HG03457 (cell line): Measurements from ENCODE around the gene BARX2.

Source experiments
- ATAC-seq: cut with Tn5 transposase; IDR thresholded peaks from one replicate; pipeline ENCODE4 v1.9.1; 2021; ENCODE audit warnings: moderate number of reproducible peaks; ENCODE audit not compliant: unreplicated experiment

Gene BARX2

GRCh38 chr11:129396454-129396853, 20.8 kb downstream of the BARX2 start:
- no peak for ATAC-seq

- no peak for ATAC-seq
Measured at GRCh38 chr11:129402206-129403171, 26.8 kb downstream of the BARX2 start.

- no peak for ATAC-seq
Measured at GRCh38 chr11:129404731-129405130, 29.1 kb downstream of the BARX2 start.

GRCh38 chr11:129408865-129409444, 33.3 kb downstream of the BARX2 start:
- no peak for ATAC-seq

- no peak for ATAC-seq
Measured at GRCh38 chr11:129410395-129410960, 34.8 kb downstream of the BARX2 start.

- no peak for ATAC-seq
Measured at GRCh38 chr11:129412494-129412893, 36.8 kb downstream of the BARX2 start.

- no peak for ATAC-seq
Measured at GRCh38 chr11:129414144-129414872, 38.7 kb downstream of the BARX2 start.

GRCh38 chr11:129416080-129416820, 40.6 kb downstream of the BARX2 start:
- ATAC-seq: no peak

- no peak for ATAC-seq
Measured at GRCh38 chr11:129417458-129417857, 41.8 kb downstream of the BARX2 start.

- ATAC-seq: peak; percentile 69
Measured at GRCh38 chr11:129418039-129418438, 42.4 kb downstream of the BARX2 start.

- no peak for ATAC-seq
Measured at GRCh38 chr11:129419386-129419785, 43.7 kb downstream of the BARX2 start.

- no peak for ATAC-seq
Measured at GRCh38 chr11:129423426-129423825, 47.8 kb downstream of the BARX2 start.

- ATAC-seq: no peak
Measured at GRCh38 chr11:129425214-129425613, 49.6 kb downstream of the BARX2 start.

- no peak for ATAC-seq
Measured at GRCh38 chr11:129426038-129426437, 50.4 kb downstream of the BARX2 start.

- ATAC-seq: no peak
Measured at GRCh38 chr11:129426776-129427175, 51.1 kb downstream of the BARX2 start.

- no peak for ATAC-seq
Measured at GRCh38 chr11:129427376-129427775, 51.7 kb downstream of the BARX2 start.

GRCh38 chr11:129427816-129428406, 52.3 kb downstream of the BARX2 start:
- ATAC-seq: no peak

- ATAC-seq: no peak
Measured at GRCh38 chr11:129428557-129428956, 52.9 kb downstream of the BARX2 start.

GRCh38 chr11:129434641-129435498, 59.2 kb downstream of the BARX2 start:
- ATAC-seq: no peak
